HEK293 (cell line): ENCODE data around the gene FAM240A.

ENCODE experiments used
- CTCF ChIA-PET: fragments of 350-600 bp; formaldehyde crosslinking; extraction: SDS; loops from one replicate; lab custom pipeline; 2021; ENCODE audit warnings: antibody characterized with exemption; lab: Yijun Ruan, JAX
- POLR2A ChIA-PET: fragments of 300-600 bp; formaldehyde crosslinking; extraction: SDS; loops from one replicate; lab custom pipeline; 2020; ENCODE audit warnings: antibody characterized with exemption, inconsistent platforms; lab: Yijun Ruan, JAX
- H3K27ac ChIP-seq: fragments of 200-500 bp; sonication (Bioruptor generic); 2 replicates; pipeline ENCODE4 v1.5.1; 2014; ENCODE audit warnings: low read depth, low read length, control low read depth, inconsistent platforms; ENCODE audit errors: extremely low read depth
- H3K36me3 ChIP-seq, 2 experiments: fragments of 200-500 bp in 1 of 2; sonication (Bioruptor generic) in 1 of 2; 1 replicate in 1 of 2; 2 replicates in 1 of 2; pipeline ENCODE4 v1.5.1; 2014 to 2017; ENCODE audit warnings: inconsistent platforms in 2 of 2, low read length in 2 of 2; ENCODE audit not compliant: control insufficient read depth in 2 of 2, insufficient read depth in 1 of 2
- H3K4me1 ChIP-seq: fragments of 200-500 bp; sonication (Bioruptor generic); 2 replicates; pipeline ENCODE4 v1.5.1; 2014; ENCODE audit warnings: mild to moderate bottlenecking, low read length, inconsistent platforms; ENCODE audit not compliant: control insufficient read depth, insufficient read depth
- H3K4me3 ChIP-seq: 2 replicates; pipeline ENCODE4 v1.5.1; 2011; ENCODE audit warnings: low read depth, mild to moderate bottlenecking, control low read depth, low read length, moderate library complexity
- H3K9me3 ChIP-seq: fragments of 200-500 bp; sonication (Bioruptor generic); 2 replicates; pipeline ENCODE4 v1.5.1; 2014; ENCODE audit warnings: low read depth, low read length, inconsistent platforms; ENCODE audit not compliant: control insufficient read depth, insufficient read depth
- KLF10 ChIP-seq: fragments of 450-650 bp; IDR thresholded peaks from 2 replicates; pipeline ENCODE4 v1.5.1; 2018; ENCODE audit warnings: missing biosample characterization, mild to moderate bottlenecking, missing genetic modification characterization
- KLF9 ChIP-seq: fragments of 450-650 bp; formaldehyde crosslinking; IDR thresholded peaks from 2 replicates; pipeline ENCODE4 v1.5.1; 2016; ENCODE audit warnings: missing biosample characterization, missing genetic modification characterization, low read depth
- OSR2 ChIP-seq: fragments of 450-650 bp; formaldehyde crosslinking; IDR thresholded peaks from 2 replicates; pipeline ENCODE4 v1.5.1; 2016; ENCODE audit warnings: missing biosample characterization, missing genetic modification characterization
- ZBTB21 ChIP-seq: fragments of 450-650 bp; formaldehyde crosslinking; IDR thresholded peaks from 2 replicates; pipeline ENCODE4 v1.5.1; 2017; ENCODE audit warnings: missing biosample characterization, missing genetic modification characterization
- ZBTB8A ChIP-seq: fragments of 450-650 bp; formaldehyde crosslinking; IDR thresholded peaks from 2 replicates; pipeline ENCODE4 v1.5.1; 2016; ENCODE audit warnings: missing biosample characterization, missing genetic modification characterization
- ZFP3 ChIP-seq: fragments of 450-650 bp; formaldehyde crosslinking; IDR thresholded peaks from 2 replicates; pipeline ENCODE4 v1.5.1; 2016; ENCODE audit warnings: low read depth, missing biosample characterization, missing genetic modification characterization
- ZNF221 ChIP-seq: fragments of 450-650 bp; formaldehyde crosslinking; IDR thresholded peaks from 2 replicates; pipeline ENCODE4 v1.5.1; 2017; ENCODE audit warnings: missing biosample characterization, missing genetic modification characterization, borderline replicate concordance
- ZNF292 ChIP-seq: fragments of 450-650 bp; formaldehyde crosslinking; IDR thresholded peaks from 2 replicates; pipeline ENCODE4 v1.5.1; 2016; ENCODE audit warnings: low read depth, missing biosample characterization, missing genetic modification characterization, borderline replicate concordance
- ZNF37A ChIP-seq: fragments of 450-650 bp; IDR thresholded peaks from 2 replicates; pipeline ENCODE4 v1.5.1; 2018; ENCODE audit warnings: missing biosample characterization, missing genetic modification characterization
- ZNF394 ChIP-seq: fragments of 450-650 bp; formaldehyde crosslinking; IDR thresholded peaks from 2 replicates; pipeline ENCODE4 v1.5.1; 2016; ENCODE audit warnings: missing biosample characterization, missing genetic modification characterization, mild to moderate bottlenecking, moderate library complexity, borderline replicate concordance
- ZNF404 ChIP-seq: fragments of 450-650 bp; formaldehyde crosslinking; IDR thresholded peaks from 2 replicates; pipeline ENCODE4 v1.5.1; 2017; ENCODE audit warnings: missing biosample characterization, missing genetic modification characterization
- ZNF501 ChIP-seq: fragments of 450-650 bp; formaldehyde crosslinking; IDR thresholded peaks from 2 replicates; pipeline ENCODE4 v1.5.1; 2016; ENCODE audit warnings: missing biosample characterization, missing genetic modification characterization
- ZNF518A ChIP-seq: fragments of 450-650 bp; formaldehyde crosslinking; conservative IDR thresholded peaks from 2 replicates; pipeline ENCODE4 v1.5.1; 2016; ENCODE audit warnings: low read depth, missing biosample characterization, missing genetic modification characterization
- ZNF585B ChIP-seq: fragments of 450-650 bp; formaldehyde crosslinking; IDR thresholded peaks from 2 replicates; pipeline ENCODE4 v1.5.1; 2016; ENCODE audit warnings: missing biosample characterization, missing genetic modification characterization
- ZNF677 ChIP-seq: fragments of 450-650 bp; IDR thresholded peaks from 2 replicates; pipeline ENCODE4 v1.5.0; 2018; ENCODE audit warnings: missing biosample characterization, mild to moderate bottlenecking, missing genetic modification characterization, moderate library complexity
- TF ChIP-seq, protein P1 (sequence below): fragments of 450-650 bp; formaldehyde crosslinking; IDR thresholded peaks from 2 replicates; pipeline ENCODE4 v1.5.1; 2016; ENCODE audit warnings: missing biosample characterization, missing genetic modification characterization
- TF ChIP-seq, protein P2 (sequence below): fragments of 450-650 bp; formaldehyde crosslinking; IDR thresholded peaks from 2 replicates; pipeline ENCODE4 v1.5.1; 2016; ENCODE audit warnings: missing biosample characterization, missing genetic modification characterization
- TF ChIP-seq, protein P3 (sequence below): fragments of 450-650 bp; formaldehyde crosslinking; IDR thresholded peaks from 2 replicates; pipeline ENCODE4 v1.5.1; 2017; ENCODE audit warnings: missing biosample characterization, missing genetic modification characterization

FAM240A gene

GRCh38 chr3:46604127-46604526, 8.2 kb upstream of the FAM240A start:
- H3K9me3 ChIP-seq: no peaks in the 10 kb centered on the region
- POLR2A ChIA-PET: no interaction called here
- no peaks in the 10 kb centered on the region for H3K4me1 ChIP-seq

DNA sequence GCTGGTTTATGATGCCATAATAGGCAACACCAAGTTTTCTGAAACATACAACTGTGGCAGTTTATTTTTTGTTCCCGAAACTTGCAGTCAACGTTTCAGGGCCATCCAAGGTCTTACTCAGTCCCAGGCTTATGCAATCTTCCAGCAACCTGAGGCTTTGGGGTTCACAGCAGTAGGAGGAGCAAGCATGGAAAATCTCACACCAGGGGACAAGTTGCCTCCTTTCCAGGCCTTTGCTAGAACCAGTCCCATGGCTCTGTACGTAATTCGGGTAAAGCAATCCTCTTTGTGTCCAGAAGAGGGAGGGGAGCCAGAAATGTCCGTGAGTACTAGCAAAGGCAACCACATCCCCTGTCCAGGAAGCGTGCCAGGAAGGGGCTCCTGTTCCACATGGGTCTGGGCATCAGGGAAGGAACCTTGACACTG, 4.7 kb upstream of the FAM240A start:
- no peak overlapping the region for H3K4me3 ChIP-seq
- POLR2A ChIA-PET: no interaction called here
- H3K36me3 ChIP-seq: no peaks in the 10 kb centered on the region
- H3K27ac ChIP-seq: no peak overlapping the region
- CTCF ChIA-PET: interaction anchor here (0.6 to 1.1 kb wide), 2 partner anchors 208 to 391 kb away, joined by 3 read pairs; no protein-coding TSS in a partner anchor
- H3K4me1 ChIP-seq: no peaks in the 10 kb centered on the region
- TF ChIP-seq ZBTB21 (tag by site-specific recombination) (no peak), ZNF37A (tag by site-specific recombination) (no peak), ZNF501 (no peak), ZNF292 (tag by site-specific recombination) (no peak), KLF9 (tag by site-specific recombination) (no peak), ZNF518A (no peak), ZNF221 (tag by site-specific recombination) (no peak), ZFP3 (tag by site-specific recombination) (no peak), KLF10 (no peak), OSR2 (tag by site-specific recombination) (no peak), ZNF394 (no peak), ZNF677 (tag by site-specific recombination) (no peak), ZNF404 (no peak), ZBTB8A (tag by site-specific recombination) (no peak), ZNF585B (tag by site-specific recombination) (no peak)
- TF ChIP-seq, protein P1, sequence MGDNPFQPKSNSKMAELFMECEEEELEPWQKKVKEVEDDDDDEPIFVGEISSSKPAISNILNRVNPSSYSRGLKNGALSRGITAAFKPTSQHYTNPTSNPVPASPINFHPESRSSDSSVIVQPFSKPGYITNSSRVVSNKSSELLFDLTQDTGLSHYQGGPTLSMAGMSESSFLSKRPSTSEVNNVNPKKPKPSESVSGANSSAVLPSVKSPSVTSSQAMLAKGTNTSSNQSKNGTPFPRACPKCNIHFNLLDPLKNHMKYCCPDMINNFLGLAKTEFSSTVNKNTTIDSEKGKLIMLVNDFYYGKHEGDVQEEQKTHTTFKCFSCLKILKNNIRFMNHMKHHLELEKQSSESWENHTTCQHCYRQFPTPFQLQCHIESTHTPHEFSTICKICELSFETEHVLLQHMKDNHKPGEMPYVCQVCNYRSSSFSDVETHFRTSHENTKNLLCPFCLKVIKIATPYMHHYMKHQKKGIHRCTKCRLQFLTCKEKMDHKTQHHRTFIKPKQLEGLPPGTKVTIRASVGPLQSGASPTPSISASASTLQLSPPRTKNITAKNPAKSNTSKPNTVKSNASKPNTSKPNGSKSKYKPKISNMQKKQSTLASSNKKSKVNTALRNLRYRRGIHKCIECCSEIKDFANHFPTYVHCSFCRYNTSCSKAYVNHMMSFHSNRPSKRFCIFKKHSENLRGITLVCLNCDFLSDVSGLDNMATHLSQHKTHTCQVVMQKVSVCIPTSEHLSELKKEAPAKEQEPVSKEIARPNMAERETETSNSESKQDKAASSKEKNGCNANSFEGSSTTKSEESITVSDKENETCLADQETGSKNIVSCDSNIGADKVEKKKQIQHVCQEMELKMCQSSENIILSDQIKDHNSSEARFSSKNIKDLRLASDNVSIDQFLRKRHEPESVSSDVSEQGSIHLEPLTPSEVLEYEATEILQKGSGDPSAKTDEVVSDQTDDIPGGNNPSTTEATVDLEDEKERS (tag by site-specific recombination): no peak
- TF ChIP-seq, protein P2, sequence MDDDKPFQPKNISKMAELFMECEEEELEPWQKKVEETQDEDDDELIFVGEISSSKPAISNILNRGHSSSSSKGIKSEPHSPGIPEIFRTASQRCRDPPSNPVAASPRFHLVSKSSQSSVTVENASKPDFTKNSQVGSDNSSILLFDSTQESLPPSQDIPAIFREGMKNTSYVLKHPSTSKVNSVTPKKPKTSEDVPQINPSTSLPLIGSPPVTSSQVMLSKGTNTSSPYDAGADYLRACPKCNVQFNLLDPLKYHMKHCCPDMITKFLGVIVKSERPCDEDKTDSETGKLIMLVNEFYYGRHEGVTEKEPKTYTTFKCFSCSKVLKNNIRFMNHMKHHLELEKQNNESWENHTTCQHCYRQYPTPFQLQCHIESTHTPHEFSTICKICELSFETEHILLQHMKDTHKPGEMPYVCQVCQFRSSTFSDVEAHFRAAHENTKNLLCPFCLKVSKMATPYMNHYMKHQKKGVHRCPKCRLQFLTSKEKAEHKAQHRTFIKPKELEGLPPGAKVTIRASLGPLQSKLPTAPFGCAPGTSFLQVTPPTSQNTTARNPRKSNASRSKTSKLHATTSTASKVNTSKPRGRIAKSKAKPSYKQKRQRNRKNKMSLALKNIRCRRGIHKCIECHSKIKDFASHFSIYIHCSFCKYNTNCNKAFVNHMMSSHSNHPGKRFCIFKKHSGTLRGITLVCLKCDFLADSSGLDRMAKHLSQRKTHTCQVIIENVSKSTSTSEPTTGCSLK (tag by site-specific recombination): no peak
- TF ChIP-seq, protein P3, sequence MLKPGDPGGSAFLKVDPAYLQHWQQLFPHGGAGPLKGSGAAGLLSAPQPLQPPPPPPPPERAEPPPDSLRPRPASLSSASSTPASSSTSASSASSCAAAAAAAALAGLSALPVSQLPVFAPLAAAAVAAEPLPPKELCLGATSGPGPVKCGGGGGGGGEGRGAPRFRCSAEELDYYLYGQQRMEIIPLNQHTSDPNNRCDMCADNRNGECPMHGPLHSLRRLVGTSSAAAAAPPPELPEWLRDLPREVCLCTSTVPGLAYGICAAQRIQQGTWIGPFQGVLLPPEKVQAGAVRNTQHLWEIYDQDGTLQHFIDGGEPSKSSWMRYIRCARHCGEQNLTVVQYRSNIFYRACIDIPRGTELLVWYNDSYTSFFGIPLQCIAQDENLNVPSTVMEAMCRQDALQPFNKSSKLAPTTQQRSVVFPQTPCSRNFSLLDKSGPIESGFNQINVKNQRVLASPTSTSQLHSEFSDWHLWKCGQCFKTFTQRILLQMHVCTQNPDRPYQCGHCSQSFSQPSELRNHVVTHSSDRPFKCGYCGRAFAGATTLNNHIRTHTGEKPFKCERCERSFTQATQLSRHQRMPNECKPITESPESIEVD (tag by site-specific recombination): no peak
- H3K9me3 ChIP-seq: no peaks in the 10 kb centered on the region

More at GRCh38 chr3:46604127-46604526, 8.2 kb upstream of the FAM240A start:
- TF ChIP-seq OSR2 (tag by site-specific recombination) (no peak), ZNF292 (tag by site-specific recombination) (no peak)
- no peaks in the 10 kb centered on the region for H3K36me3 ChIP-seq
- CTCF ChIA-PET: interaction anchor here (0.6 kb wide), 2 partner anchors 22 to 116 kb away, joined by 3 to 4 read pairs; no protein-coding TSS in a partner anchor
- no peak overlapping the region for H3K27ac ChIP-seq
- no peak overlapping the region for H3K4me3 ChIP-seq
